K562 treated with DMSO at 1 percent for 12 hours (cell line): ENCODE measurements around the gene ARL14EPL. TPM values are rescaled to one million over a fixed set of nuclear protein-coding genes. Genes with fewer than 3 reads are reported as not detected.

Source experiments
- total RNA-seq: library from RNA; unstranded; fragments of 300-600 nt; gene quantifications from 2 replicates; pipeline ENCODE4 v1.2.3, GENCODE V29; 2022; ENCODE audit not compliant: insufficient read depth

Gene ARL14EPL
- not detected in 2 replicates for total RNA-seq

GRCh38 chr5:116032094-116032517 lies at the start of gene ARL14EPL:
ARL14EPL (plus strand) TSS chr5:116032472; CDS start chr5:116051466, 18,994 bp downstream.

GRCh38 chr5:116084871-116085715 lies 52.8 kb downstream of the ARL14EPL start, which contains the start of gene COMMD10:
COMMD10 (plus strand) TSS chr5:116085025.

Other genes with a start within 250 kb of the ARL14EPL start
- not detected in 2 replicates for gene CDO1, start 215.8 kb upstream of the ARL14EPL start, total RNA-seq
- 19.9 and 42.7 TPM in 2 replicates for gene ATG12, start 190.9 kb upstream of the ARL14EPL start, total RNA-seq
- gene AP3S1, start 190.5 kb upstream of the ARL14EPL start, total RNA-seq = 24.0 and 34.6 TPM in 2 replicates
- gene LVRN, start 70.0 kb upstream of the ARL14EPL start, total RNA-seq = 2.8 and 3.3 TPM in 2 replicates
- gene COMMD10, start 52.6 kb downstream of the ARL14EPL start, total RNA-seq = 9.5 and 19.5 TPM in 2 replicates